Middle frontal gyrus (tissue), 1 donor: ENCODE data around the gene RBM47.
"Not testable (repeated sequence)": the region's sequence is repeated elsewhere in the genome, so short reads cannot be mapped to it uniquely, and the experiment has no call there.

Experiments
- DNase-seq: peaks from one replicate; pipeline ENCODE4 v3.0.0-alpha.2; 2015; ENCODE audit warnings: low spot score; ENCODE audit errors: extremely low spot score

Gene RBM47

GRCh38 chr4:40544221-40544620 is 85.4 kb downstream of the RBM47 start:
- no peak for DNase-seq

DNA sequence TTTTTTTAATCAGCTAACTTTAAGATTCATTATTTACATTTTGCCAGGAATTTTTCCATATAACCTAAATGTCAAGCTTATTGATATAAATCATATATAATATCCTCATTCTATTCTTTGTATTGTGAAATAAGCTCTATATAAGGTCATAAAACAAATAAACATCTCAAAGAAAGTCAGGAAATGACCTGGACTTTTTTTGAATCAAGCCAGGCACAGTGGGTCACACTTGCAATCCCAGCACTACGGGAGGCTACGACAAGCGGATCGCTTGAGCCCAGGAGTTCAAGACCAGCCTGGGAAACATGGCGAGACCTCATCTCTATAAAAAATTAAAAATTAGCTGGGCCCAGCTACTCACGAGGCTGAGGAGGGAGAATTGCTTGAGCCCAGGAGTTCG is 88.9 kb downstream of the RBM47 start:
- DNase-seq, result no peak

- DNase-seq, result no peak
Observed at GRCh38 chr4:40536032-40536431, 93.6 kb downstream of the RBM47 start.

DNA sequence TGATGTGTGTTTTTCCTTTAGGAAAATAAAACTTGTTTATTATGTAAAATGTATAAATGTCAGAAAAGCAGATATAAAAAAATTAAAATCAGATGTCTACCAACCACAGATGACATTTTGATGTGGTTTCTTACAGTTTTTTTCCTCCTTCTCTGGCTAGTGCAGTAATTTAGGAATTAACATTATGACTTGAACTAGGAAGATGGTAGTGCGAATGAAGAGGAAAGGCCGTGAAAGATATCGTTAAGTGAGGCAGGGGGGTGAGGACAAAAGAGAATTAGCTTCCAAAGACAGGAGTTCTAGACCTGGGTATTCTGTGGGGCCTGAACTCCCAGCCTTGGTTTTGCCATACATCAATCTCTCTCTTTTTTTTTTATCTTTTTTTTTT is 98.0 kb downstream of the RBM47 start:
- no peak for DNase-seq

GRCh38 chr4:40530961-40531635 is 98.6 kb downstream of the RBM47 start:
- no peak for DNase-seq

- no peak for DNase-seq
Observed at GRCh38 chr4:40526741-40527140, 102.9 kb downstream of the RBM47 start.

DNA sequence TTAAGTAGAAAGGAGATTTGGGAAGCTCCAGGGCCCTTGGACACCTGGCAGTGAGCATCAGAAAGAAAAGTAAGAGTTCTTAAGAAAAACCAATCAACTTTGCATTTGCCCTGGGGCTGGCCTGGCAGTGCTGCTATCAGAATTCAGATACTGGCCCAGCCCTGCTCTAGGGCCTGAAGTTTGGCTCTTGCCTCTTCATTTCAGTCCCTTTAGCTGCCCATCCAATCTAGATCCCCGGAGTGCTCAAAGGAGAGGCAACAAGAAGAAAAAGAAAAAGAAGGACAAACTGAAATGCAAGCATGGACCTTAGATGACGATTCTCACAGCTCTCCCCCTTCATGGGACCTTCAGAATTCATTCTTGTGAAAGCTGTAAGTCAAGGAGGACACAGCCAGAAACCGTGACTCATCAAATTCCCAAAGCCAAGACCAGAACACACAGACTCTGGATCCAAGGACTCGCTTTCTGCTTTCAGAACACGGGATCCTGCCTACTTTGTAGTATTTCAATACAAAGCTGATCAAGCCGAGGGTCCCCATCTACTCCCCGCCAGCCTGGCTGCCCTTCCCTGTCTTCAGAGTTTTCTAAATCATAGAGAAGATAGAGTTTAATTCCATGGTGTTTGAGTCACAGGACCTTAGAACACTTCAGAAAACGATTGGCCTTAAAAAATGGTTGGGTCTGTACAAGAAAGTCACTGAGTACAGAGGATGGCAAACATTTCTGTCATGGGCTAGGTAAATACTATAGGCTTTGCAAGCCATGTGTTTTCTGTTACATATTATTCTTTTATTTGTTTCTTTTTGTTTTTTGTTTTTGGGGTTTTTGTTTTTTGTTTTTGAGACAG is 103.7 kb downstream of the RBM47 start:
- no peak for DNase-seq

- DNase-seq, result no peak
Observed at GRCh38 chr4:40524366-40525041, 105.2 kb downstream of the RBM47 start.

DNA sequence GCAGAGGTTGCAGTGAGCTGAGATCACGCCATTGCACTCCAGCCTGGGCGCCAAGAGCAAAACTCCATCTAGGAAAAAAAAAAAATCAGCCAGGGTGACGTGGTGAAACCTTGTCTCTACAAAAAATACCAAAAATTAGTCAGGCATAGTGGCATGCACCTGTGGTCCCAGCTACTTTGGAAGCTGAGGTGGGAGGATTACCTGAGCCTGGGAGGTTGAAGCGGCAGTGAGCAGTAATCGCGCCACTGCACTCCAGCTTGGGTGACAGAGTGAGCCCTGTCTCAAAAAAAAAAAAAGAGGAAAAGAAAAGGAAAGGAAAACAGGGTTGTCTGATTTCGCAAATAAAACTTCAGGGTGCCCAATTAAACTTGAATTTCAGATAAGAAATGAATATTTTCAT is 106.1 kb downstream of the RBM47 start:
- no peak for DNase-seq

DNA sequence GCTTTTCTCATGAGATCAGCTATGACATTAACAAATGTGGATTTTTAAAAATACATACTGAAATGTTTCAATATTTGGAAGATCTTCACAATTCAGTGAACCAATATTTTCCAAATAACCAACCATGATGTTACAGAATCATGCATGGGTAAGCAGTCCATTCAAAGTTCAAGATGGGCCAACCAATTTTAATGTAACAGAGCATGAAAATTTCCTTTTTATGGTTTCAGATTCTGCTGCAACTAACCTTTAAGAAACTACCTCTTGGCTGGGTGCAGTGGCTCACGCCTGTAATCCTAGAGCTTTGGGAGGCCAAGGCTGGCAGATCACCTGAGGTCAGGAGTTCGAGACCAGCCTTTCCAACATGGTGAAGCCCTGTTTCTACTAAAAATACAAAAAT is 107.7 kb downstream of the RBM47 start:
- no peak for DNase-seq

DNA sequence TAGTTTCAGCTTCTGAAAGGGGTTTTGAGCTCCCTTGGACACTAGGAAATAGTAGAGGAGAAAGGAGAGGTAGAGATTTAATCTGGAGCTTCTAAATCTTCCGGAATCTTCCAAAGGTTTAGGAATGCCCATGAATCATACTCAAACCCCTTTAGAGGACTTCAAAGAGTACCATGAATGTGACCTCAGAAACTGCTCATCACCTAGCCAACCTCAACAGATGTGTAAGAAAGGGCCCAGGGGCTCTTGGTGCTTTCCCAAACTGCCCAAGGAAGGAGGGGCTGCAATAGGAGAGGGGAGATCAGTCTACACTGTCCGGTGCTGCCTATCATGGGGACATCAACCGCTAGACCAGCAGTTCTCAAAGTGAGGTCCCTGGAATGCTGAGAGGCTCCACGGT is 109.1 kb downstream of the RBM47 start:
- DNase-seq, result no peak

DNA sequence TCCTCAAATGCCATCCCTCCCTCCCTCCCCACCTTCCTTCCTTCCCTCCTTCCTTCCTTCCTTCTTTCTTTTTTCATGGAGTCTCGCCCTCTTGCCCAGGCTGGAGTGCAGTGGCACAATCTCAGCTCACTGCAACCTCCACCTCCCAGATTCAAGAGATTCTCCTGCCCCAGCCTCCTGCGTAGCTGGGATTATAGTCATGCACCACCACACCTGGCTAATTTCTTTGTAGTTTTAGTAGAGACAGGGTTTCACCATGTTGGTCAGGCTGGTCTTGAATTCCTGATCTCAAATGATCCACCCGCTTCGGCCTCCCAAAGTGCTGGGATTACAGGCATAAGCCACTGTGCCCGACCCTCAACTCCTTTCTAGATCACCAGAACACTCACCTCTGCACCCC is 112.6 kb downstream of the RBM47 start:
- not testable (repeated sequence) for DNase-seq

DNA sequence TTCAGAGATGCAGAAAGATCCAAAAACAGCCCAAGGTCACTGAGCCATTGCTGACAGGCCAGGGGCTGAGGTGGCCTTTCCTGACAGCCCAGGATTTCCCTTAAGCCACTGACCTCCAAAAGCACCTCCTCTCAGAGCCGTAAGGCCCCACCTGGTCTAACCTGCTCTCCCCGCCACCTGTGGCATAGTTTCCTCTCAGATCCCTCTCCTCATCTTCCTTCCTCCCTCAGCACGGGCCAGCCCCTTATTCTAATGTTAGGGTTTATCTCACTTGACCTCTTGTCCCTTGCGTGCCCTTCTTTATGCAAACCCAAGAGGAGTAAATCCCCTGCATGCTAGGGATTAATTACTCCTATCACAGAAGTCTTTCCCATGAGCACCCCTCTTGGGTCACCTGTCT is 113.0 kb downstream of the RBM47 start:
- DNase-seq, result no peak

- no peak for DNase-seq
Observed at GRCh38 chr4:40515398-40516293, 114.0 kb downstream of the RBM47 start.

- no peak for DNase-seq
Observed at GRCh38 chr4:40515037-40515397, 114.6 kb downstream of the RBM47 start.

DNA sequence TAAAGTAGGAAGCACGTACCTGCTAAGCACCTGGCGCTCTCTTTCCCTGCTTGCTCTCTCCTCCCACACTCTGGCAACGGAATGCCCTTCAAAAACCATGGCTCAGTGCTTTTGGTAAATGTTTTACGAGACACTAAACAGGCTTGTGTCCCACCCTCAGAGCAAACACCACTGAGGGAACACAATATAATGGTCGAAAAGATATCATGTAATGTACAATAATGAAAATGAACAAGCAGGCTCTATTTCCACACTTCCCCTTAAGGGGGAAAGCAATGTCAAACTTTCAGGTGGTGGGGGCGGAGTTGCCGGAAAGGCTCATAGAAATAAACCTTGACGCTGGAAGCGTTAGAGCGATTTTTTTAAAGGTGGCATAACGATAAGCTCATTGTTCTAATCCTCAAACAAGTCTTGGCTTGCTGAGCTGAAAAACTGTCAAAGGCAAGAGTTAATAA is 115.1 kb downstream of the RBM47 start:
- no peak for DNase-seq

DNA sequence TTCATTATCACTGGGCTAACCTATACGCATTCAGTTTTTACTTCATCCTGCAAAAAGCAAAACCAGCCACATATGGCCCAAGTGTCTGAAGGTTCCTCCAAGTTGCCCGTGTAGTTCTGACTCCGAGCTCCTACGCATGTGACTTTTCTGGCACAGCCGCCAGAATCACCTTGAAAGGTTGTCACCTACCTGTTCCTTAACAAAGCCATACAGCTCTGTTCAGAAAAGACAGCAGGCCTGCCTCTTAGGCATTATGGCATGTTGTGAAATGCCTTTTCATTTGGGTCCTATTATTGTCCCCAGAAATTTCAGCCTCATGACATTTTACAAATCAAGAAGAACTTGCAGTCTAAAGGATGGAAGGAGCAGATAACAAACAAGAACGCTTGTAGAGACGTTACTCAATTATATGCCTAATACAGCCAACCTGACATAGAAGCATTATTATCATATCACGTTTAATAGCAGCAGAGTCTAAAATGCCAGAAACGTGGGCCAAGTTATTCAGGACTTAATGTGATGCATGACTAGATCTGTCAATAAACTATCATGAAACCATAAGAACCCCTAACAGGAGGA is 118.5 kb downstream of the RBM47 start:
- DNase-seq, result no peak

DNA sequence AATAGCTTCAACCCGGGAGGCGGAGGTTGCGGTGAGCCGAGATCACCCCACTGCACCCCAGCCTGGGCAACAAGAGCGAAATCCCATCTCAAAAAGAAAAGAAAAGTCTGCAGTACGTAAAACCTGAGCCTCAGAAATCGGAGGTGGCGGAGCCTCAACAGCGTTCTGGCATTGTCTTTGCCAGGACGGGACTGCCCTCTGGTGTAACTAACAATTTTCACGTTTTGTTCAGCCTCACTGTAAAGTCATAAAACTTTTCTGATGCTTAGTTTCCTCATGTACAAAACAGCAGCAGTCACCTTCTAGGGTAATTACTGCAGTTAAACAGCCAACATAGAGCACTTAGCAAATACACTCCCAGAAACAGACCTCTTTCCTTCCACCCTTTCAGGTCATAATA is 121.7 kb downstream of the RBM47 start:
- DNase-seq, result no peak

DNA sequence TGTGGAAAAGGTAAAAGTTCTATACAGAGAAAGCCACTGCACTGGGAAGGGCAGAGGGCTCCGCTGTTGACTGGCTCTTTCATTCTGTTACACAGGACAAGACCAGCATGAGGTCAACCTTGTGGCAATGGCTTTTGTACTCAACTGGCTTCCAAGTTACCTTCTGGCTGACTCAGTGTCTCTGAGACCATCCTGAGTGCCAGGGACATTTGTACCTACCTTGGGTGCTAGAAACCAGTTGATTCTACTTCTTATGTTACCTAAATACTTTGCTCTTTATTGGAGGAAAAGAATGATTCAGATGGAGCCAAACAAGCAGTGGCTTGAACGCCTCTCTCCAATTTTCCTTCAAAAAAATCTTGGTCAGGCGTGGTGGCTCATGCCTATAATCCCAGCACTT is 123.2 kb downstream of the RBM47 start:
- no peak for DNase-seq

DNA sequence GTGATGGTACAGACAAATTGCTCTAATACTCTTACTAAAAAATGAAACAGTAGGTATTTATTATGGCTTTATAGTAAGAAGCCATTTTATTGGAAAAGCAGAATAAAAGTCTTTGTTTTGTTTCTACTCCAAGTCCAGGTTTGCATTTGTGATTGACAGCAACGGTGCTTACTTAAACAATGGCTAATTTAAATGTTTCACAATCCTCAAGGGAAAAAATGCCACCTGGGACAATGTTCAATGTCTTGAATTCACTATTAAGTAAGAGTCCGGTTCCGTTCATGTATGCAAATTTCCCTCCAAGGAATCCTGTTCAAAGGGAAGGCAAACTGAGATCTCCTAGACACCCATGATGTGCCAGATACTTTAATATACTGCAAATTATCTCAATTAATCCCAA is 123.6 kb downstream of the RBM47 start:
- no peak for DNase-seq

DNA sequence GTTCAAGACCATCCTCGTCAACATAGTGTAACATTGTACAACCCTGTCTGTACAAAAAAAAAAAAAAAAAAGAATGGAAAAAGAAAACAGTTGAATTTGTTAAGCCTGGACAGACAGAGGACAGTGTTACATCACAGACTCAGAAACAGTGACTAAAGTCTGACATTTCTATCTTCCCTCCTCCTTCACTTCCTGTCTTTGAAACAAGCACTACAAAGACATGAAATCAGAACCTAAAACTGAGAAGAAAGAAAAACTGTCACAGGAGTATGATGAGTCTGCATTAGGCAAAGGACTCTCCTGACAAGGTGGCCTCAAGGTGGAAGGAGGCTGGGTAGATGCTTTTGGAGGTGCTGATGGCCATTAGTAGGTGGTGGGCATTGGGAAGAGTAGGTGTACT is 126.7 kb downstream of the RBM47 start:
- DNase-seq, result no peak
